ENCODE results near the gene OR10G2. TPM values are rescaled to one million over a fixed set of nuclear protein-coding genes. Genes with fewer than 3 reads are reported as not detected.

The OR10G2 gene
- total RNA-seq, 1 experiment from 2014 or later = not detected

DNA sequence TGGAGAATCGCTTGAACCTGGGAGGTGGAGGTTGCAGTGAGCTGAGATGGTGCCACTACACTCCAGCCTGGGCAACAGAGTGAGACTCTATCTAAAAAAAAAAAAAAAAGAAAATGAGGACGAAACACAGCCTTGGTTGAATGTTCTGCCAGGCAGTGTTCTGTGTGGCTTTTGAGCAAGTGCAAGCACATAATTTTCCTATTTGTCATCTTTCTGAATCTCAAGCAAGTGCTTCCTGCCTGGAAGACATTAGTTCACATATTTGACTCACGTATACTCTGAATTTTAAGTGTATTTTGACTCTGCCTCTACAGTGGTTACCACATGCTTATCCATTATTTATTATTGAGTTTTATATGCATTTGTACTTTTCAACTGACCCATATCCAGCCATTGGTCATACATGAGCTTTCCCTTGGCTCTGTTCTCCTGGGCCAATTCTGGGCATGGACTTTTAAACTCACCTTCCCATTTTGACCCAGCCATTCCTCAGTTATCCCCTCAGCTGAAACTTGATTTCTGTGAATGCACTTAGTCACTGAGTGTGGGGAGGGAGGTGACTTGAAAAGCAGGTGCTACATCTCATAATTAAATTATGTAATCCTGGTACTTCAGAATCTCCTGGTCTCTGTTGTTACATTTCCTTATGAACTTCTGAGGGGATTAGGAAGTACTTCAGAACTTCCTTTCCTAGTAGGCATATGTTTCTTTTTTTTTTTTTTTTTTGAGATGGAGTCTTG, 8.1 kb downstream of the OR10G2 start:
- no peak overlapping the region for H2AFZ ChIP-seq (ENCODE audit: low read depth, low read length, poor library complexity, severe bottlenecking)
- no peak for DNase-seq (ENCODE audit: low read depth, low spot score)

More for the DNA sequence above, 8.1 kb downstream of the OR10G2 start:
- ChIA-PET CTCF (no interaction called here), RAD21 (ENCODE audit: low non-redundant PET in 1 of 2, low total read pairs in 2 of 2, uncharacterized antibody in 2 of 2, unreplicated experiment in 2 of 2) (no interaction called here), POLR2A (interaction anchor here (1.0 kb wide), 1 partner anchor 321 kb away, joined by 9 read pairs; no protein-coding TSS in a partner anchor)
- no peak for TF ChIP-seq TCF7L2 (IDR thresholded peaks at IDR 0.05; ENCODE audit: borderline replicate concordance, extremely low read depth, insufficient read depth, insufficient read length)
- no peak for TF ChIP-seq EZH2 (IDR thresholded peaks at IDR 0.05)
- TF ChIP-seq POLR2A (IDR thresholded peaks at IDR 0.05; ENCODE audit: borderline replicate concordance, extremely low read depth, insufficient read depth, insufficient read length) = no peak
- TF ChIP-seq, protein P1, sequence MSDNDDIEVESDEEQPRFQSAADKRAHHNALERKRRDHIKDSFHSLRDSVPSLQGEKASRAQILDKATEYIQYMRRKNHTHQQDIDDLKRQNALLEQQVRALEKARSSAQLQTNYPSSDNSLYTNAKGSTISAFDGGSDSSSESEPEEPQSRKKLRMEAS (IDR thresholded peaks at IDR 0.05) = no peak
- TF ChIP-seq CEBPB (IDR thresholded peaks at IDR 0.05; ENCODE audit: low read depth) = no peak
- no peak for TF ChIP-seq ZNF274 (IDR thresholded peaks at IDR 0.05; ENCODE audit: low read depth, low read length)
- TF ChIP-seq RAD21 (IDR thresholded peaks at IDR 0.05; ENCODE audit: low read depth) = no peak
- TF ChIP-seq POLR2AphosphoS5 (IDR thresholded peaks at IDR 0.05; ENCODE audit: low read depth, low read length) = no peak
- TF ChIP-seq, protein P2, sequence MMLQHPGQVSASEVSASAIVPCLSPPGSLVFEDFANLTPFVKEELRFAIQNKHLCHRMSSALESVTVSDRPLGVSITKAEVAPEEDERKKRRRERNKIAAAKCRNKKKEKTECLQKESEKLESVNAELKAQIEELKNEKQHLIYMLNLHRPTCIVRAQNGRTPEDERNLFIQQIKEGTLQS (IDR thresholded peaks at IDR 0.05) = no peak
- TF ChIP-seq SRF (IDR thresholded peaks at IDR 0.05; ENCODE audit: low read depth) = no peak
- TF ChIP-seq, protein P3, sequence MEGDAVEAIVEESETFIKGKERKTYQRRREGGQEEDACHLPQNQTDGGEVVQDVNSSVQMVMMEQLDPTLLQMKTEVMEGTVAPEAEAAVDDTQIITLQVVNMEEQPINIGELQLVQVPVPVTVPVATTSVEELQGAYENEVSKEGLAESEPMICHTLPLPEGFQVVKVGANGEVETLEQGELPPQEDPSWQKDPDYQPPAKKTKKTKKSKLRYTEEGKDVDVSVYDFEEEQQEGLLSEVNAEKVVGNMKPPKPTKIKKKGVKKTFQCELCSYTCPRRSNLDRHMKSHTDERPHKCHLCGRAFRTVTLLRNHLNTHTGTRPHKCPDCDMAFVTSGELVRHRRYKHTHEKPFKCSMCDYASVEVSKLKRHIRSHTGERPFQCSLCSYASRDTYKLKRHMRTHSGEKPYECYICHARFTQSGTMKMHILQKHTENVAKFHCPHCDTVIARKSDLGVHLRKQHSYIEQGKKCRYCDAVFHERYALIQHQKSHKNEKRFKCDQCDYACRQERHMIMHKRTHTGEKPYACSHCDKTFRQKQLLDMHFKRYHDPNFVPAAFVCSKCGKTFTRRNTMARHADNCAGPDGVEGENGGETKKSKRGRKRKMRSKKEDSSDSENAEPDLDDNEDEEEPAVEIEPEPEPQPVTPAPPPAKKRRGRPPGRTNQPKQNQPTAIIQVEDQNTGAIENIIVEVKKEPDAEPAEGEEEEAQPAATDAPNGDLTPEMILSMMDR (IDR thresholded peaks at IDR 0.05 in 2 of 3, conservative IDR thresholded peaks at IDR 0.05 in 1 of 3; ENCODE audit: borderline replicate concordance in 1 of 3, insufficient read depth in 1 of 3, low read depth in 2 of 3, low read length in 2 of 3) = no peak
- TF ChIP-seq EZH2phosphoT487 (IDR thresholded peaks at IDR 0.05; ENCODE audit: borderline replicate concordance) = no peak
- TF ChIP-seq ELF1 (IDR thresholded peaks at IDR 0.05; ENCODE audit: borderline replicate concordance, low read depth) = no peak
- intact Hi-C loops (cut with micrococcal nuclease) = no loop called here
- Histone ChIP-seq H3K36me3 (ENCODE audit: control insufficient read depth in 1 of 2, insufficient read depth in 2 of 2, low read length in 2 of 2) (no peaks in the 10 kb centered on the region), H4K20me1 (ENCODE audit: insufficient read depth) (no peaks in the 10 kb centered on the region), H3K27me3 (ENCODE audit: insufficient read depth, low read length) (peaks cover 28% of the 10 kb centered on the region), H3K4me1 (ENCODE audit: control insufficient read depth in 1 of 2, insufficient read depth in 2 of 2, low read length in 2 of 2) (no peaks in the 10 kb centered on the region), H3K4me2 (ENCODE audit: low read length) (no peak overlapping the region), H3K9me3 (ENCODE audit: control insufficient read depth in 1 of 2, insufficient read depth in 1 of 2, low read depth in 1 of 2, low read length in 2 of 2) (no peaks in the 10 kb centered on the region), H3K4me3 (replicated peaks in 1 of 2; ENCODE audit: low read depth in 1 of 2, low read length in 2 of 2) (no peak overlapping the region), H3K9me2 (ENCODE audit: insufficient read depth) (no peaks in the 10 kb centered on the region), H3K79me2 (ENCODE audit: insufficient read depth, low read length) (no peaks in the 10 kb centered on the region), H3K9ac (ENCODE audit: low read length) (no peak overlapping the region), H3K27ac (ENCODE audit: low read depth, low read length) (no peak overlapping the region)
- BruUV-seq (replicated peaks) = no TSS peak
- ATAC-seq = no peak
